Naive thymus-derived CD4-positive, alpha-beta T cell (primary cell): ENCODE results near the gene NR2F6. TPM values are rescaled to one million over a fixed set of nuclear protein-coding genes. Genes with fewer than 3 reads are reported as not detected.
A peak's percentile ranks its signal among the peaks of the same experiment; 100 is the strongest.

Source experiments
- ATAC-seq: fragments of 150-1000 bp; cut with Tn5 transposase; 2 replicates; pipeline ENCODE4 v1.10.0; 2021; ENCODE audit warnings: mild to moderate bottlenecking, moderate library complexity
- CTCF ChIA-PET: fragments of 350-600 bp; sonication (Branson Sonifier 250); formaldehyde crosslinking; loops from one replicate; lab custom pipeline; 2021; ENCODE audit warnings: antibody characterized with exemption; lab: Charles Lee
- POLR2A ChIA-PET: fragments of 350-600 bp; sonication (Branson Sonifier 250); formaldehyde crosslinking; loops from one replicate; lab custom pipeline; 2021; ENCODE audit warnings: antibody characterized with exemption, inconsistent platforms; lab: Charles Lee
- DNase-seq, 9 donors: peaks; one replicate each; pipeline versions ENCODE4 v3.0.0 to v3.0.0-alpha.2; 2020 to 2022; ENCODE audit warnings: mixed read lengths in 1 of 9
- H3K27ac ChIP-seq: one replicate; pipeline ENCODE4 v1.7.0; 2013; ENCODE audit warnings: mild to moderate bottlenecking, low read depth, low read length, moderate library complexity
- H3K27me3 ChIP-seq, 2 donors: one replicate each; pipeline ENCODE4 v1.7.0; 2013; ENCODE audit warnings: low read length in 2 of 2, mild to moderate bottlenecking in 2 of 2, moderate library complexity in 2 of 2; ENCODE audit not compliant: control insufficient read depth in 2 of 2, insufficient read depth in 2 of 2
- H3K36me3 ChIP-seq, 3 experiments: 1 replicate in 2 of 3; 2 replicates in 1 of 3; pipeline ENCODE4 v1.7.0; 2013; ENCODE audit warnings: low read length in 3 of 3, mild to moderate bottlenecking in 3 of 3, moderate library complexity in 1 of 3; ENCODE audit not compliant: insufficient read depth in 3 of 3, control insufficient read depth in 2 of 3
- H3K4me1 ChIP-seq, 2 donors: one replicate each; pipeline ENCODE4 v1.7.0; 2013; ENCODE audit warnings: low read length in 2 of 2, mild to moderate bottlenecking in 2 of 2, moderate library complexity in 1 of 2; ENCODE audit not compliant: control insufficient read depth in 2 of 2, insufficient read depth in 2 of 2
- H3K4me3 ChIP-seq: 2 replicates; pipeline ENCODE4 v1.7.0; 2013; ENCODE audit warnings: mild to moderate bottlenecking, low read length
- H3K9me3 ChIP-seq, 3 experiments: 1 replicate in 2 of 3; 2 replicates in 1 of 3; pipeline ENCODE4 v1.7.0; 2013; ENCODE audit warnings: low read length in 3 of 3; ENCODE audit not compliant: control insufficient read depth in 2 of 3
- H3K27ac Mint-ChIP-seq, 9 donors: one replicate each; pipeline ENCODE4 v1.8.0; 2020 to 2022; ENCODE audit warnings: mixed read lengths in 9 of 9, mild to moderate bottlenecking in 8 of 9, moderate library complexity in 5 of 9, inconsistent platforms in 2 of 9
- H3K27me3 Mint-ChIP-seq, 5 donors: one replicate each; pipeline ENCODE4 v1.8.0; 2021 to 2022; ENCODE audit warnings: mixed read lengths in 5 of 5, mild to moderate bottlenecking in 1 of 5
- H3K36me3 Mint-ChIP-seq, 5 donors: one replicate each; pipeline ENCODE4 v1.8.0; 2020 to 2022; ENCODE audit warnings: mixed read lengths in 5 of 5, mild to moderate bottlenecking in 3 of 5, inconsistent platforms in 1 of 5
- H3K4me1 Mint-ChIP-seq, 7 donors: one replicate each; pipeline ENCODE4 v1.8.0; 2020 to 2022; ENCODE audit warnings: mixed read lengths in 7 of 7, mild to moderate bottlenecking in 3 of 7, inconsistent platforms in 1 of 7
- H3K4me3 Mint-ChIP-seq, 10 donors: one replicate each; pipeline ENCODE4 v1.8.0; 2020 to 2022; ENCODE audit warnings: mild to moderate bottlenecking in 10 of 10, mixed read lengths in 10 of 10, moderate library complexity in 6 of 10, inconsistent platforms in 2 of 10
- H3K9me3 Mint-ChIP-seq, 11 donors: one replicate each; pipeline ENCODE4 v1.8.0; 2020 to 2022; ENCODE audit warnings: mixed read lengths in 11 of 11, mild to moderate bottlenecking in 4 of 11, inconsistent platforms in 1 of 11, moderate library complexity in 1 of 11
- intact Hi-C, 2 donors: fragments of 100-400 bp; cut with micrococcal nuclease; formaldehyde crosslinking; loops; one replicate each; pipeline ENCODE4 v1.15.1; 2023
- polyA plus RNA-seq, 2 donors: library from polyadenylated mRNA; unstranded; fragments of 300-500 nt; fragmentation: Illumina TruSeq; gene quantifications; one replicate each; pipeline ENCODE4 v1.2.3, GENCODE V29; 2021
- total RNA-seq, 6 experiments: library from RNA in 5 of 6; stranded (reverse) in 5 of 6; gene quantifications; 1 replicate in 5 of 6; 2 replicates in 1 of 6; pipeline ENCODE4 v1.2.3 and lab custom pipeline; 2021 to 2026

NR2F6 gene
- total and polyA plus RNA-seq, 7 experiments from 2014 or later = 1.4 to 7.8 (median 2.7) TPM

DNA sequence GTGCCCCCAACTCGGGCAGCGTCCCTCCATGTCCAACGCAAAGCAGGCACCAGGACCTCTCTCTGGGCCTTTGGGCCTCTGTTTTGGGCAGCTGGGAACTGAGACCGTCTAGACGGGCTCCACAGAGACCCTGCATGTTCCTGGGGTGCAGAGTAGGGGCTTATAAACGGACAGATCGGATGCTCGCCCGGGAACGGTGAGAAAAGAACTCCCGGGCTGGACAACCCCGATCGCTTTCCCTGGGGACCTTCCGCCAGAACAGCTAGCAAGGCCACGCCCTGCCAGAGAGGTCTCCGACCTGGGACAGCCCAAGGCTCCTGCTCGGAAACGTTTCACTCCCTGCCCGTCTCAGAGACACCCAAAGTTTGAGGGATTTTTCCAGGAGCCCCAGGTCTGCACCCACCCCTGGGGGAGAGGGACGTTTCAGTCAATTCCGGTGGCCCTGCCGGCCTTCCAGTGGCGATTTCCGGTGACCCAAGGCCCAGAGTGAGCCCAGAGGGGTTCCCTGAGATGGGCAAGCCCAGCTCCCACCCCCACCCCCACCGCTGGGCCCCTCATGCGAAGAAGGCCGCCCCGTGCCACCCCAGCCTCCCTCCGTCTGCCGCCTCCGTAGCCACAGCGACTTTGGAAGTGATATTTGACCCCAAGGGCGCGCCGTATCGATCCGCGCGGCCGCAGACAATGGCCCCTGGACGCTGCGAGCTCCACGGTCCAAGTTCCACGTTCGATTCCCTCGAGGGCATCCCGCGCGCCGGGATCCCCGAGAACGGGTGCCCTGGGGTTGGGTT is 1.7 kb downstream of the NR2F6 start:
- Mint-ChIP-seq H3K4me1 (peaks cover 0 to 14% (median 5%) of the 10 kb centered on the region in 7 donors), H3K27ac (peak overlapping the region in 1 of 9 donors; percentile 48), H3K36me3 (no peaks in the 10 kb centered on the region), H3K27me3 (peaks cover 0 to 16% (median 0%) of the 10 kb centered on the region in 5 donors), H3K9me3 (peaks cover 0 to 2% (median 0%) of the 10 kb centered on the region in 11 donors), H3K4me3 (peak overlapping the region in 9 of 10 donors; percentile 34 to 75 (median 52))
- ATAC-seq (no peak), DNase-seq (no peak)
- no peaks in the 10 kb centered on the region for H3K36me3 ChIP-seq
- POLR2A ChIA-PET = interaction anchor here (0.9 to 1.3 kb wide), 3 partner anchors 8 to 118 kb away, joined by 3 to 5 read pairs (median 3); no protein-coding TSS in a partner anchor
- H3K9me3 ChIP-seq = no peaks in the 10 kb centered on the region
- intact Hi-C loops = no loop called here
- H3K4me3 ChIP-seq = no peak overlapping the region
- peaks cover 0 to 11% of the 10 kb centered on the region in 2 donors for H3K4me1 ChIP-seq
- H3K27ac ChIP-seq = no peak overlapping the region
- CTCF ChIA-PET = interaction anchor here (1.1 kb wide), 1 partner anchor 16 kb away, joined by 4 read pairs; no protein-coding TSS in a partner anchor
- no peaks in the 10 kb centered on the region for H3K27me3 ChIP-seq

DNA sequence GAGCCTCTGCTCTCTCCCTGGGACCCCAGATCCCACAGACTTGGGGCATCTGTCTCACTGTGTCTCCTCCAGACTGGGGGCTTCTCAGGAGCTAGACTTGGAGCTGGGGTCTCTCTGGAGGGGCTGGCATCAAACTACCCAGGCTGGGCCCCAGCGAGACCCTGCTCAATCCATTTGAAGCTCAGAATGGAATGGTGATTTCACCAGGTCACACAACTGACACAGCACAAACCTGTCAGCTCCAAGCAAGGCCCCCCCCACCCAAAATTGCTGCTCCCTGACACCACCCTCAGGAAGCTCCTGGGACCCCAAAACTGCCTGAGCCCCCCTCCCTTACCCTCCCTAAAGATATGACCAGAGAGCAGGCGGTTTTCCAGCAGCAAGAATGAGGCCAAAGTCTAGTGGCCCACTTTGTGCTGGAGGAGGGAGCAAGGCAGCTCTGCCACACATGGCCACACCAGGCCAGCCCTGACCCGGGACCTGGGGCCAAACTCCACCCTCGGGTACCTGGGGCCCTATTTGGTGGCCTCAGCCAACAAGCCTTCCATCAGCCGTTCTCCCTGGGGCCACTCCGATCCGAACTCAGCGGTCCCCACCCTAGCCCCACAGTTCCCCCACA is 2.4 kb downstream of the NR2F6 start:
- no peak overlapping the region for H3K27ac ChIP-seq
- intact Hi-C loops = no loop called here
- POLR2A ChIA-PET = interaction anchor here (0.9 to 2.5 kb wide), 2 partner anchors 28 to 117 kb away, joined by 3 to 12 read pairs; partner anchors contain the start of gene USE1

DNA sequence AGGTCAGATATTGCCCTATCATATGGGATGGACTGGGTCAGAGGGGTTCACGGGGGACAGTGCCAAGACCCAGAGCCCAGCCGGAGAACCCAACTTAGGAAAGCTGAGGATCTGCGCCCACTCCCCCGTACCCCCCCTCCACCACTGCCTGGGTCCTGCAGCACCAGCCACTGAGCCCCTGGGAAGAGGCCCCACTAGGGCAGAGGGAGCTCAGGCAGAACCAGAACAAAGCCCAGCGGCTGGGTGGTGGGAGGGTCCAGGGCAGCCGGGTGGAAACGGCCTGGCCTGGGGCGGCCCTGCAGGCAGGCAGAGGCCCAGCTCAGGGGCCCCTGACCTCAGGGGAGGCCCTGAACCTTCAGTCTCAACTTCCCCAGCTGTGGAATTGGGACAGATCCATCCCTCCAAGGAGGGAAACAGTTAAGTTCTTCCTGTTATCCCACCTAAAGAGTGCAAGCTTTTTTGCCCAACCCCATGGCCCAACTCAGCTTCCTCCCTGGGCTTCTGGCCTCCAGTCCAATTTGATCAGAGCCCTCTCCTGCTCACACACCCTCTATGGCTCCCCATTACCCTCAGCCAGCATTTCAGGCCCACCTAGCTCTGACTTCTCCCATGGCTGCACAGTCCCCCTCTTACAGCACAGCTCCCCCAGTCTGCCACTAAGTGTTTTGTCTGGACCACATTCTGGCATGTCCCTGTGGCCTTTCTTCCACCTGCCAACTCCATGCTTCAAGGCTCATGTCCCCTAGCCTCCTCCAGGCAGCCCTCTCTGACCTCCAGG is 3.1 kb downstream of the NR2F6 start:
- POLR2A ChIA-PET = interaction anchor here (0.8 to 2.5 kb wide), 4 partner anchors 16 to 117 kb away, joined by 3 to 12 read pairs (median 4); partner anchors contain the start of genes OCEL1 and USE1
- Mint-ChIP-seq H3K4me1 (peaks cover 0 to 14% (median 5%) of the 10 kb centered on the region in 7 donors), H3K9me3 (peaks cover 0 to 1% (median 0%) of the 10 kb centered on the region in 11 donors), H3K36me3 (no peaks in the 10 kb centered on the region), H3K4me3 (peak overlapping the region in 2 of 10 donors; percentile 56 to 59), H3K27me3 (peaks cover 0 to 15% (median 0%) of the 10 kb centered on the region in 5 donors), H3K27ac (peak overlapping the region in 2 of 9 donors; percentile 8 to 67)
- Histone ChIP-seq H3K4me3 (no peak overlapping the region), H3K27me3 (no peaks in the 10 kb centered on the region), H3K4me1 (peaks cover 0 to 11% of the 10 kb centered on the region in 2 donors), H3K36me3 (no peaks in the 10 kb centered on the region), H3K27ac (no peak overlapping the region), H3K9me3 (no peaks in the 10 kb centered on the region)
- CTCF ChIA-PET = interaction anchor here (1.1 kb wide), 1 partner anchor 15 kb away, joined by 4 read pairs; no protein-coding TSS in a partner anchor
- ATAC-seq = no peak
- intact Hi-C loops = no loop called here
- no peak for DNase-seq

More for the DNA sequence above, 2.4 kb downstream of the NR2F6 start:
- Histone ChIP-seq H3K9me3 (no peaks in the 10 kb centered on the region), H3K4me1 (peaks cover 0 to 11% of the 10 kb centered on the region in 2 donors), H3K27me3 (no peaks in the 10 kb centered on the region), H3K4me3 (no peak overlapping the region), H3K36me3 (no peaks in the 10 kb centered on the region)
- CTCF ChIA-PET = interaction anchor here (1.1 kb wide), 1 partner anchor 15 kb away, joined by 4 read pairs; no protein-coding TSS in a partner anchor
- Mint-ChIP-seq H3K27me3 (peaks cover 0 to 16% (median 0%) of the 10 kb centered on the region in 5 donors), H3K36me3 (no peaks in the 10 kb centered on the region), H3K9me3 (peaks cover 0 to 2% (median 0%) of the 10 kb centered on the region in 11 donors), H3K27ac (peak overlapping the region in 1 of 9 donors; percentile 48), H3K4me1 (peaks cover 0 to 14% (median 5%) of the 10 kb centered on the region in 7 donors), H3K4me3 (peak overlapping the region in 6 of 10 donors; percentile 34 to 75 (median 52))
- DNase-seq (no peak), ATAC-seq (no peak)

DNA sequence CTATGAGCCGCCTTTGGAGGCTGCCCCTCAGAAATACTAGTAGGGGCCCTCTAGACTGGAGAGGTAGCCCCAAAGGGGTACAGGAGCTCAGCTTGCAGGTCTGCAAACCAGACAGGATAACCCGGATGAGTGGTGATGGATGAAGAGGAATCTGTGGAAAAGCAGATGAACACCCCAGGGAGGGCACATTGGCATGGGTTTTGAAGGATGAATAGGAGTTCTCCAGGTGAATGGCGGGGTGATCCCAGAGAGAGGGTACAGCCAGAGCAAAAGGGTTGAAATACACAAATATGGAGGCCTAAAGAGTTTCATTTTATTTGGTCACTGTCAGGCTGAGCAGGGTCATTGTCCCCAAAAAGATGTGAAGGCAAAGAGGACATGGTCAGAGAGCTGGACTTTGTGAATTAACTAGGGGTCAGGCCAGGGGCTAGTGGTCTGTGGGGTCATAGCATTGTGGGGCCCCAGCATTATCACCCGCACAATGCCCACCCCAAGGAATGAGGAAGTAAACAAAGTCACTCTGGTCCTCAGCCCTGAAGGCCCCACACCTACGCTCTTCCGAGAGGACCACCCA is 4.8 kb downstream of the NR2F6 start:
- POLR2A ChIA-PET = interaction anchor here (0.7 to 2.5 kb wide), 3 partner anchors 26 to 115 kb away, joined by 3 to 12 read pairs (median 3); partner anchors contain the start of gene USE1

DNA sequence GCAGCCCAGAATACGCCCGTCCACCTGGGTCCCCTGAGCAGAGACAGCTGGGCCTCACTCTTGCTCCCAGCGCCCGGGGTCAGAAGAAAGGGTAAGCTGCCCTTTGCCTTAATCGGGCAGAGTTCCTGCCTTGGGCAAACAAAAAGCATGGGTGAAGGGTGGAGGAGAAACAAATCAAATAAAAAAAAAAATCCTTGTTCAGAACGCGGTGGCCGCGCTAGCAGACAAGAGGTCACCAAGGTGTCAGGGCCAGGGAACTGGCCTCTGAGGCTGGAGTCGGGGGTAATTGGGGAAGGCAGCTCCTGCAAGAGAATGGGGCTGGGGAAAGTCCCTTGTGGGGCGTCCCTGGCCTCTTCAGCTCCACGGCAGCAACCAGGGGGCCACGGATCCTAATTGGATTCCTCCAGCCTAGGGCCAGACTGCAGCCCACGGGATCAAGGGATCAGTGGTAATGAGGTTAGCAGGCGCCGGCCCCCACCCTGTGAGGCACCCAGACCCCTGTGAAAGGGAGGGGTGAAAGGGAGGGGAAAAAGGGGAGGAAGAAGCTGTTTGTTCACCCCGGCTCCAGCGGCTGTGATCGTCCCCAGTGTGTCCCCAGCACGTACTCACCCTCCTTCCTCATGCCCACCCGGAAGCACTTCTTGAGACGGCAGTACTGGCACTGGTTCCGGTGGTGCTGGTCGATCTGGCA is 5.5 kb downstream of the NR2F6 start:
- no peaks in the 10 kb centered on the region for H3K27me3 ChIP-seq
- H3K4me3 ChIP-seq = no peak overlapping the region
- ChIA-PET CTCF (interaction anchor here (0.5 kb wide), 1 partner anchor 65 kb away, joined by 3 read pairs; no protein-coding TSS in a partner anchor), POLR2A (interaction anchor here (0.6 to 1.4 kb wide), 2 partner anchors 24 to 538 kb away, joined by 3 to 4 read pairs; no protein-coding TSS in a partner anchor)
- no peak overlapping the region for H3K4me3 Mint-ChIP-seq
- peaks cover 0 to 4% (median 0%) of the 10 kb centered on the region in 5 donors for H3K27me3 Mint-ChIP-seq
- no peaks in the 10 kb centered on the region for H3K9me3 Mint-ChIP-seq
- H3K9me3 ChIP-seq = no peaks in the 10 kb centered on the region
- ATAC-seq (no peak), DNase-seq (no peak)
- H3K36me3 ChIP-seq = no peaks in the 10 kb centered on the region
- H3K4me1 Mint-ChIP-seq = peaks cover 0 to 10% (median 0%) of the 10 kb centered on the region in 7 donors
- intact Hi-C loops = no loop called here
- no peaks in the 10 kb centered on the region for H3K36me3 Mint-ChIP-seq
- H3K27ac Mint-ChIP-seq = peak overlapping the region in 1 of 9 donors; percentile 86
- no peak overlapping the region for H3K27ac ChIP-seq
- no peaks in the 10 kb centered on the region for H3K4me1 ChIP-seq

More for the DNA sequence above, 4.8 kb downstream of the NR2F6 start:
- Histone ChIP-seq H3K9me3 (no peaks in the 10 kb centered on the region), H3K4me3 (no peak overlapping the region), H3K27me3 (no peaks in the 10 kb centered on the region), H3K27ac (no peak overlapping the region), H3K4me1 (no peaks in the 10 kb centered on the region), H3K36me3 (no peaks in the 10 kb centered on the region)
- Mint-ChIP-seq H3K27me3 (peaks cover 0 to 4% (median 0%) of the 10 kb centered on the region in 5 donors), H3K27ac (peak overlapping the region in 2 of 9 donors; percentile 65 to 86), H3K36me3 (no peaks in the 10 kb centered on the region), H3K9me3 (no peaks in the 10 kb centered on the region), H3K4me3 (no peak overlapping the region), H3K4me1 (peaks cover 0 to 10% (median 0%) of the 10 kb centered on the region in 7 donors)
- DNase-seq = no peak
- no peak for ATAC-seq
- CTCF ChIA-PET = interaction anchor here (0.5 kb wide), 1 partner anchor 64 kb away, joined by 3 read pairs; no protein-coding TSS in a partner anchor
- intact Hi-C loops = no loop called here
